NB4 (cell line): ENCODE data around the gene SMPDL3B.
"Not testable (repeated sequence)": the region's sequence is repeated elsewhere in the genome, so short reads cannot be mapped to it uniquely, and the experiment has no call there.

Source experiments
- DNase-seq: peaks from one replicate; pipeline ENCODE4 v3.0.0; 2010; ENCODE audit warnings: low read depth
- H3K4me3 ChIP-seq: one replicate; pipeline ENCODE4 v1.5.1; 2011; ENCODE audit warnings: mild to moderate bottlenecking, low read depth, low read length, moderate library complexity
- MYC ChIP-seq: IDR thresholded peaks from 2 replicates; pipeline ENCODE4 v1.6.1; 2011; ENCODE audit warnings: low read depth, low read length
- POLR2A ChIP-seq: IDR thresholded peaks from 2 replicates; pipeline ENCODE4 v1.6.1; 2011; ENCODE audit warnings: mild to moderate bottlenecking; ENCODE audit not compliant: insufficient read length; ENCODE audit errors: extremely low read depth
- TF ChIP-seq, protein P1 (sequence below): IDR thresholded peaks from 2 replicates; pipeline ENCODE4 v1.6.1; 2011; ENCODE audit warnings: low read depth, low read length
- TF ChIP-seq, protein P2 (sequence below): IDR thresholded peaks from one replicate; pipeline ENCODE4 v1.5.1; 2012; ENCODE audit warnings: low read depth, low read length

Gene SMPDL3B

DNA sequence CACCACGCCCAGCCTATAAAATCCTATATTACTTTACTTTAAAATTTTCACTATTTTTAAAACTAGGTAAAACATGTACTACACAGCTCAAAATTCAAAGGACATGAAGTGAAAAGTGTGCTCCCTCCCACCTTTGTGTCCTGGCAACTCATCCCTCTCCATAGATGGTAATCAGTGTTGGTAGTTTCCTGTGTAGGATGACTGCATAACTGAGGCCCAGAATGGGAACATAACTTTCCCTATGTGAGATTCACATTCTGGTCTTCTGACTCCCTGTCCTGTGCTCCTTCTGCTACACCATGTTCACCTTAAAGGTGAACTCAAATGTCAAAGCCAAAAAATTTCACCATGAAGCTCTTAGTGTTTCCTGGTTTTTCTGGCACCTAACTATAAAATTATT, 64.3 kb downstream of the SMPDL3B start:
- DNase-seq = no peak
- TF ChIP-seq POLR2A (no peak), MYC (no peak)
- TF ChIP-seq, protein P1, sequence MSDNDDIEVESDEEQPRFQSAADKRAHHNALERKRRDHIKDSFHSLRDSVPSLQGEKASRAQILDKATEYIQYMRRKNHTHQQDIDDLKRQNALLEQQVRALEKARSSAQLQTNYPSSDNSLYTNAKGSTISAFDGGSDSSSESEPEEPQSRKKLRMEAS = no peak
- TF ChIP-seq, protein P2, sequence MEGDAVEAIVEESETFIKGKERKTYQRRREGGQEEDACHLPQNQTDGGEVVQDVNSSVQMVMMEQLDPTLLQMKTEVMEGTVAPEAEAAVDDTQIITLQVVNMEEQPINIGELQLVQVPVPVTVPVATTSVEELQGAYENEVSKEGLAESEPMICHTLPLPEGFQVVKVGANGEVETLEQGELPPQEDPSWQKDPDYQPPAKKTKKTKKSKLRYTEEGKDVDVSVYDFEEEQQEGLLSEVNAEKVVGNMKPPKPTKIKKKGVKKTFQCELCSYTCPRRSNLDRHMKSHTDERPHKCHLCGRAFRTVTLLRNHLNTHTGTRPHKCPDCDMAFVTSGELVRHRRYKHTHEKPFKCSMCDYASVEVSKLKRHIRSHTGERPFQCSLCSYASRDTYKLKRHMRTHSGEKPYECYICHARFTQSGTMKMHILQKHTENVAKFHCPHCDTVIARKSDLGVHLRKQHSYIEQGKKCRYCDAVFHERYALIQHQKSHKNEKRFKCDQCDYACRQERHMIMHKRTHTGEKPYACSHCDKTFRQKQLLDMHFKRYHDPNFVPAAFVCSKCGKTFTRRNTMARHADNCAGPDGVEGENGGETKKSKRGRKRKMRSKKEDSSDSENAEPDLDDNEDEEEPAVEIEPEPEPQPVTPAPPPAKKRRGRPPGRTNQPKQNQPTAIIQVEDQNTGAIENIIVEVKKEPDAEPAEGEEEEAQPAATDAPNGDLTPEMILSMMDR = no peak
- H3K4me3 ChIP-seq = no peak overlapping the region

- no peak for TF ChIP-seq MYC
- TF ChIP-seq, protein P1 = no peak
- TF ChIP-seq POLR2A = no peak
- H3K4me3 ChIP-seq = no peak overlapping the region
- DNase-seq = no peak
These were observed 67.8 kb downstream of the SMPDL3B start for GRCh38 chr1:28002600-28002999.

- DNase-seq, H3K4me3 ChIP-seq: not testable (repeated sequence)
These were observed 68.3 kb downstream of the SMPDL3B start for GRCh38 chr1:28003117-28003516.
